Activated CD4-positive, alpha-beta T cell treated with anti-CD3 and anti-CD28 coated beads for 4 hours (primary cell): Measurements from ENCODE around the gene PCOLCE2.

Experiments used
- DNase-seq, 2 donors: peaks; one replicate each; pipeline ENCODE4 v3.0.0-alpha.2; 2020

The PCOLCE2 gene

GRCh38 chr3:142888481-142889211 lies at the start of gene PCOLCE2:
TSS of gene PCOLCE2 (minus strand) at chr3:142889083. CDS start at chr3:142888896, 187 bp downstream.
- DNase-seq = no peak

GRCh38 chr3:142935963-142936362 lies 47.1 kb upstream of the PCOLCE2 start:
- no peak for DNase-seq

- no peak for DNase-seq
Observed at GRCh38 chr3:142934887-142935269, 46.0 kb upstream of the PCOLCE2 start.

- no peak for DNase-seq
Observed at GRCh38 chr3:142934128-142934886, 45.4 kb upstream of the PCOLCE2 start.

GRCh38 chr3:142931222-142931621 lies 42.3 kb upstream of the PCOLCE2 start:
- no peak for DNase-seq

GRCh38 chr3:142930463-142930862 lies 41.6 kb upstream of the PCOLCE2 start:
- no peak for DNase-seq

GRCh38 chr3:142929890-142930289 lies 41.0 kb upstream of the PCOLCE2 start:
- no peak for DNase-seq

GRCh38 chr3:142929109-142929508 lies 40.2 kb upstream of the PCOLCE2 start:
- peak in 1 of 2 donors; percentile 19 for DNase-seq

- no peak for DNase-seq
Observed at GRCh38 chr3:142926368-142926944, 37.6 kb upstream of the PCOLCE2 start.

GRCh38 chr3:142925140-142925539 lies 36.3 kb upstream of the PCOLCE2 start:
- DNase-seq = no peak

- no peak for DNase-seq
Observed at GRCh38 chr3:142923694-142924093, 34.8 kb upstream of the PCOLCE2 start.

- no peak for DNase-seq
Observed at GRCh38 chr3:142916605-142917004, 27.7 kb upstream of the PCOLCE2 start.

- DNase-seq = no peak
Observed at GRCh38 chr3:142915636-142916035, 26.8 kb upstream of the PCOLCE2 start.

- no peak for DNase-seq
Observed at GRCh38 chr3:142914286-142914811, 25.5 kb upstream of the PCOLCE2 start.

- no peak for DNase-seq
Observed at GRCh38 chr3:142913432-142913831, 24.5 kb upstream of the PCOLCE2 start.

- DNase-seq = no peak
Observed at GRCh38 chr3:142912402-142913172, 23.7 kb upstream of the PCOLCE2 start.

- no peak for DNase-seq
Observed at GRCh38 chr3:142910280-142910679, 21.4 kb upstream of the PCOLCE2 start.

GRCh38 chr3:142909282-142909681 lies 20.4 kb upstream of the PCOLCE2 start:
- no peak for DNase-seq

GRCh38 chr3:142907996-142908395 lies 19.1 kb upstream of the PCOLCE2 start:
- DNase-seq = no peak

GRCh38 chr3:142904639-142905436 lies 16.0 kb upstream of the PCOLCE2 start:
- DNase-seq = no peak

GRCh38 chr3:142902356-142902755 lies 13.5 kb upstream of the PCOLCE2 start:
- DNase-seq = no peak
